ENCODE measurements around the gene NRM.
"Not testable (repeated sequence)": the region's sequence is repeated elsewhere in the genome, so short reads cannot be mapped to it uniquely, and the experiment has no call there.

GRCh38 chr6:30657922-30658321, 32.9 kb downstream of the NRM start:
- not testable (repeated sequence) for TF ChIP-seq CTCF, ATF2 (CRISPR knock-in tag; IDR thresholded peaks at IDR 0.05)

All from HepG2 (cell line).